Neuronal stem cell (in vitro differentiated cells): Measurements from ENCODE around the gene GOLGA6L10.
"Not testable (repeated sequence)": the region's sequence is repeated elsewhere in the genome, so short reads cannot be mapped to it uniquely, and the experiment has no call there.

Experiments used
- DNase-seq: peaks from one replicate; pipeline ENCODE4 v3.0.0-alpha.2; 2013; ENCODE audit warnings: low spot score
- H2AFZ ChIP-seq: one replicate; pipeline ENCODE4 v1.6.1; 2013; ENCODE audit warnings: mild to moderate bottlenecking, low read length, inconsistent platforms
- H2AK5ac ChIP-seq: 2 replicates; pipeline ENCODE4 v1.6.1; 2013; ENCODE audit warnings: low read depth, mild to moderate bottlenecking, inconsistent platforms, low read length, moderate library complexity, mixed read lengths
- H2BK120ac ChIP-seq: 2 replicates; pipeline ENCODE4 v1.6.1; 2013; ENCODE audit warnings: low read depth, mild to moderate bottlenecking, inconsistent platforms, low read length, moderate library complexity, mixed read lengths
- H2BK12ac ChIP-seq: one replicate; pipeline ENCODE4 v1.6.1; 2013; ENCODE audit warnings: low read length, inconsistent platforms
- H2BK15ac ChIP-seq: 2 replicates; pipeline ENCODE4 v1.6.1; 2013; ENCODE audit warnings: mild to moderate bottlenecking, low read length, inconsistent platforms, mixed read lengths
- H2BK5ac ChIP-seq: one replicate; pipeline ENCODE4 v1.6.1; 2013; ENCODE audit warnings: inconsistent platforms, mild to moderate bottlenecking, low read length, moderate library complexity
- H3K14ac ChIP-seq: one replicate; pipeline ENCODE4 v1.6.1; 2013; ENCODE audit warnings: low read length, inconsistent platforms
- H3K18ac ChIP-seq: 2 replicates; pipeline ENCODE4 v1.6.1; 2013; ENCODE audit warnings: low read length, inconsistent platforms
- H3K23ac ChIP-seq: 2 replicates; pipeline ENCODE4 v1.6.1; 2013; ENCODE audit warnings: low read depth, mild to moderate bottlenecking, mixed read lengths, low read length, inconsistent platforms; ENCODE audit not compliant: poor library complexity
- H3K27ac ChIP-seq: replicated peaks from 3 replicates; pipeline ENCODE4 v1.5.1; 2013; ENCODE audit warnings: low read length, inconsistent platforms
- H3K27me3 ChIP-seq, 3 experiments: 2 replicates each; pipeline ENCODE4 v1.6.1; 2013; ENCODE audit warnings: low read length in 3 of 3, mild to moderate bottlenecking in 2 of 3, inconsistent platforms in 1 of 3, low read depth in 1 of 3, mixed read lengths in 1 of 3, moderate library complexity in 1 of 3; ENCODE audit not compliant: control insufficient read depth in 3 of 3, insufficient read depth in 3 of 3
- H3K36me3 ChIP-seq, 2 donors: replicated peaks in 1 of 2; 2 replicates each; pipeline ENCODE4 v1.6.1; 2013; ENCODE audit warnings: low read length in 2 of 2; ENCODE audit not compliant: control insufficient read depth in 2 of 2, insufficient read depth in 2 of 2
- H3K4ac ChIP-seq: 2 replicates; pipeline ENCODE4 v1.6.1; 2013; ENCODE audit warnings: inconsistent platforms, mild to moderate bottlenecking, low read length, moderate library complexity
- H3K4me1 ChIP-seq, 2 donors: 1 replicate in 1 of 2; 2 replicates in 1 of 2; pipeline ENCODE4 v1.6.1; 2013; ENCODE audit warnings: low read length in 2 of 2, low read depth in 1 of 2; ENCODE audit not compliant: control insufficient read depth in 2 of 2, insufficient read depth in 1 of 2
- H3K4me2 ChIP-seq: one replicate; pipeline ENCODE4 v1.6.1; 2013; ENCODE audit warnings: mild to moderate bottlenecking, low read length, inconsistent platforms; ENCODE audit not compliant: insufficient read depth, poor library complexity, severe bottlenecking
- H3K4me3 ChIP-seq, 2 donors: 2 replicates each; pipeline ENCODE4 v1.5.1; 2013; ENCODE audit warnings: low read length in 2 of 2, mild to moderate bottlenecking in 2 of 2, inconsistent platforms in 1 of 2, moderate library complexity in 1 of 2
- H3K79me1 ChIP-seq: one replicate; pipeline ENCODE4 v1.6.1; 2013; ENCODE audit warnings: low read depth, mild to moderate bottlenecking, inconsistent platforms, low read length, moderate library complexity
- H3K9ac ChIP-seq: one replicate; pipeline ENCODE4 v1.6.1; 2013; ENCODE audit warnings: mild to moderate bottlenecking, low read depth, low read length, inconsistent platforms; ENCODE audit not compliant: poor library complexity
- H3K9me3 ChIP-seq, 2 donors: replicated peaks in 1 of 2; 2 replicates each; pipeline versions ENCODE3 to v1.6.1; 2013; ENCODE audit warnings: low read length in 2 of 2, mild to moderate bottlenecking in 2 of 2, inconsistent platforms in 1 of 2, low read depth in 1 of 2, mixed read lengths in 1 of 2, moderate library complexity in 1 of 2; ENCODE audit not compliant: control insufficient read depth in 2 of 2, insufficient read depth in 1 of 2
- H4K8ac ChIP-seq: one replicate; pipeline ENCODE4 v1.6.1; 2013; ENCODE audit warnings: low read depth, mild to moderate bottlenecking, inconsistent platforms, low read length, moderate library complexity
- H4K91ac ChIP-seq: one replicate; pipeline ENCODE4 v1.6.1; 2013; ENCODE audit warnings: low read length, low read depth, mild to moderate bottlenecking, inconsistent platforms; ENCODE audit not compliant: poor library complexity
- WGBS, 2 donors: extraction: QIAGEN DNeasy Blood & Tissue Kit; methylation state at CpG; one replicate each; pipeline ENCODE4 v1.1.7; 2013; ENCODE audit warnings: missing lambda C conversion rate in 2 of 2, mixed read lengths in 1 of 2; ENCODE audit not compliant: insufficient read length in 2 of 2, insufficient replicate concordance in 1 of 2; ENCODE audit errors: extremely low coverage in 2 of 2; 5-methylcytosine and 5-hydroxymethylcytosine counted together

GOLGA6L10 gene

GRCh38 chr15:82393671-82394070 lies 44.4 kb upstream of the GOLGA6L10 start:
- no peak overlapping the region for H3K27ac ChIP-seq
- no peaks in the 10 kb centered on the region for H3K4me1 ChIP-seq
- no peak overlapping the region for H3K4me2 ChIP-seq
- no peak overlapping the region for H2BK15ac ChIP-seq
- H2AFZ ChIP-seq = no peak overlapping the region
- no peak for DNase-seq
- WGBS, 2 donors = no CpG with 5 or more reads among the region's 4 CpGs
- H4K8ac ChIP-seq = no peak overlapping the region
- H3K27me3 ChIP-seq = no peaks in the 10 kb centered on the region
- H3K9ac ChIP-seq = no peak overlapping the region
- no peak overlapping the region for H3K14ac ChIP-seq
- H4K91ac ChIP-seq = no peak overlapping the region
- no peak overlapping the region for H2AK5ac ChIP-seq
- H3K4ac ChIP-seq = no peak overlapping the region
- H3K36me3 ChIP-seq = no peaks in the 10 kb centered on the region
- no peak overlapping the region for H2BK12ac ChIP-seq
- H2BK120ac ChIP-seq = no peak overlapping the region
- H3K9me3 ChIP-seq = peaks cover 0 to 6% of the 10 kb centered on the region in 2 donors
- H3K23ac ChIP-seq = no peak overlapping the region
- H3K4me3 ChIP-seq = no peak overlapping the region
- H2BK5ac ChIP-seq = no peak overlapping the region
- H3K18ac ChIP-seq = no peak overlapping the region
- no peaks in the 10 kb centered on the region for H3K79me1 ChIP-seq

GRCh38 chr15:82392077-82392476 lies 42.8 kb upstream of the GOLGA6L10 start:
- H4K91ac ChIP-seq, H3K36me3 ChIP-seq, H3K4me3 ChIP-seq, DNase-seq, H3K23ac ChIP-seq, H3K18ac ChIP-seq, H2AK5ac ChIP-seq, H3K4ac ChIP-seq, H3K9ac ChIP-seq, H2BK5ac ChIP-seq, H4K8ac ChIP-seq, H3K79me1 ChIP-seq, H2BK15ac ChIP-seq, H3K27ac ChIP-seq, H3K14ac ChIP-seq, H3K27me3 ChIP-seq, H2AFZ ChIP-seq, H3K9me3 ChIP-seq, H3K4me1 ChIP-seq, H3K4me2 ChIP-seq, H2BK12ac ChIP-seq, H2BK120ac ChIP-seq: not testable (repeated sequence)
- no CpG with 5 or more reads among the region's 1 CpG for WGBS, 2 donors

GRCh38 chr15:82390152-82390551 lies 40.9 kb upstream of the GOLGA6L10 start:
- H3K27ac ChIP-seq, DNase-seq, H3K4me3 ChIP-seq, H3K27me3 ChIP-seq, H3K9ac ChIP-seq, H2AK5ac ChIP-seq, H2AFZ ChIP-seq, H3K23ac ChIP-seq, H3K79me1 ChIP-seq, H4K8ac ChIP-seq, H3K36me3 ChIP-seq, H3K4me1 ChIP-seq, H4K91ac ChIP-seq, H2BK5ac ChIP-seq, H3K4ac ChIP-seq, H3K14ac ChIP-seq, H3K18ac ChIP-seq, H3K9me3 ChIP-seq, H2BK15ac ChIP-seq, H3K4me2 ChIP-seq, H2BK12ac ChIP-seq, H2BK120ac ChIP-seq: not testable (repeated sequence)
- no CpG with 5 or more reads among the region's 3 CpGs for WGBS, 2 donors

GRCh38 chr15:82387209-82387608 lies 37.9 kb upstream of the GOLGA6L10 start:
- not testable (repeated sequence) for H2AFZ ChIP-seq, H3K4me1 ChIP-seq, H3K27me3 ChIP-seq, H2AK5ac ChIP-seq, H4K91ac ChIP-seq, H3K79me1 ChIP-seq, H2BK5ac ChIP-seq, H3K27ac ChIP-seq, H4K8ac ChIP-seq, H3K4ac ChIP-seq, H3K9me3 ChIP-seq, H3K36me3 ChIP-seq, H3K4me3 ChIP-seq, H3K9ac ChIP-seq, H3K14ac ChIP-seq, H3K18ac ChIP-seq, H3K23ac ChIP-seq, H3K4me2 ChIP-seq, H2BK120ac ChIP-seq, H2BK12ac ChIP-seq, H2BK15ac ChIP-seq, DNase-seq
